ENCODE results near the gene ALG12. TPM values are rescaled to one million over a fixed set of nuclear protein-coding genes. Genes with fewer than 3 reads are reported as not detected.
A peak's percentile ranks its signal among the peaks of the same experiment; 100 is the strongest.

The ALG12 gene
- total and polyA plus RNA-seq, 2 of the 13 experiments (the other 11 are each of a cell fraction or from before 2014, with no cell fraction given) = 7.8 to 15.8 TPM

DNA sequence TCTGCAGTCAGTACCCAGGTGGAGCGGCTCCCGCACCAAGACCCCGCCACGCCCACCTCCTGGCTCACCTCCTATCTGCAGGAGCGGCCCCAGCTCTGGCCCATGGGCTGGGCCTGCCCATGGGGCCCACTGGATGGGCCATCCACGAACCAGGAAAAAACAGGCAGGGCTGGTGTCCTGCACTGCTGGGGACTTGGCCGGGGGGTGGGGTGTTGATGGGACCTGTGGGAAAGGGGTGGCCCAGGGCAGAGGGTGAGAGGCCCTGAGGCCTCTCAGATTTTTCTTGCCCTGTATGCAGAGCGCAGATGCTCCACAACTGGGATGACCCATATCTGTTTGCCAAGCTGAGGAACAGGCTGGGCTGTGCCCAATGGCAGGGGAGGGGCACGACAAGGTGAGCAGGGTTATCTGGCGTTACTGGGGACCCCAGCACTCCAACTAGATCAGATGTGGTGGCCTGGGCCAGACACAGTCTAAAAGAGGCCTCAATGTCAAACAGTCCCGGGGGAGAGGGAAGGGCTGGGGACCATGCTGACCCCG, 39.7 kb upstream of the ALG12 start:
- DNase-seq (ENCODE audit: low spot score) (no peak), ATAC-seq (no peak), FAIRE-seq (no peak)
- in situ Hi-C loops (cut with HindIII; ENCODE audit: extremely low pct_ligation_motif_present, low pct_unique_long_range_greater_than_20kb) = no loop called here
- intact Hi-C loops (cut with micrococcal nuclease; ENCODE audit: unreplicated experiment) = no loop called here
- no TSS peak for BruUV-seq (replicated peaks)
- 47% methylated on average over 3 of the region's 12 CpGs for WGBS (ENCODE audit: low lambda C conversion rate)
- ChIA-PET POLR2A (interaction anchor here (12.9 to 18.6 kb wide), 3 partner anchors 6 to 23 kb away, joined by 283 to 722 read pairs (median 722); partner anchors contain the start of gene PIM3), CTCF (ENCODE audit: low intra/inter-chr PET ratio, low total read pairs) (interaction anchor here (1.9 kb wide), 1 partner anchor 27 kb away, joined by 4 read pairs; no protein-coding TSS in a partner anchor)
- Histone ChIP-seq H3K36me3 (replicated peaks in 1 of 2; ENCODE audit: control insufficient read depth in 1 of 2, insufficient read depth in 2 of 2, low read length in 2 of 2) (peaks cover 4 to 9% of the 10 kb centered on the region in 2 experiments; a peak in 4 of 5 replicates), H2AFZ (ENCODE audit: low read length) (no peak overlapping the region), H3K27ac (ENCODE audit: extremely low read length, insufficient read depth, low read length) (no peak overlapping the region), H3K4me1 (ENCODE audit: insufficient read depth, low read length) (peaks cover 75% of the 10 kb centered on the region), H3K4me2 (ENCODE audit: low read depth, low read length) (peak overlapping the region; percentile 99), H3K79me2 (ENCODE audit: insufficient read depth, low read length) (peaks cover 23% of the 10 kb centered on the region), H4K20me1 (ENCODE audit: insufficient read depth, low read length) (peaks cover 13% of the 10 kb centered on the region), H3K4me3 (replicated peaks in 1 of 3; ENCODE audit: insufficient read depth in 1 of 3, low read depth in 2 of 3, low read length in 3 of 3) (peak overlapping the region in 1 of 3 experiments; percentile 83; a peak in 1 of 6 replicates), H3K9me3 (ENCODE audit: low read length) (no peaks in the 10 kb centered on the region), H3K9ac (ENCODE audit: insufficient read depth, low read depth, low read length) (no peak overlapping the region), H3K27me3 (ENCODE audit: control insufficient read depth in 1 of 2, insufficient read depth in 2 of 2, low read length in 2 of 2) (no peaks in the 10 kb centered on the region; a peak in 1 of 5 replicates)
- TF ChIP-seq, protein P1, sequence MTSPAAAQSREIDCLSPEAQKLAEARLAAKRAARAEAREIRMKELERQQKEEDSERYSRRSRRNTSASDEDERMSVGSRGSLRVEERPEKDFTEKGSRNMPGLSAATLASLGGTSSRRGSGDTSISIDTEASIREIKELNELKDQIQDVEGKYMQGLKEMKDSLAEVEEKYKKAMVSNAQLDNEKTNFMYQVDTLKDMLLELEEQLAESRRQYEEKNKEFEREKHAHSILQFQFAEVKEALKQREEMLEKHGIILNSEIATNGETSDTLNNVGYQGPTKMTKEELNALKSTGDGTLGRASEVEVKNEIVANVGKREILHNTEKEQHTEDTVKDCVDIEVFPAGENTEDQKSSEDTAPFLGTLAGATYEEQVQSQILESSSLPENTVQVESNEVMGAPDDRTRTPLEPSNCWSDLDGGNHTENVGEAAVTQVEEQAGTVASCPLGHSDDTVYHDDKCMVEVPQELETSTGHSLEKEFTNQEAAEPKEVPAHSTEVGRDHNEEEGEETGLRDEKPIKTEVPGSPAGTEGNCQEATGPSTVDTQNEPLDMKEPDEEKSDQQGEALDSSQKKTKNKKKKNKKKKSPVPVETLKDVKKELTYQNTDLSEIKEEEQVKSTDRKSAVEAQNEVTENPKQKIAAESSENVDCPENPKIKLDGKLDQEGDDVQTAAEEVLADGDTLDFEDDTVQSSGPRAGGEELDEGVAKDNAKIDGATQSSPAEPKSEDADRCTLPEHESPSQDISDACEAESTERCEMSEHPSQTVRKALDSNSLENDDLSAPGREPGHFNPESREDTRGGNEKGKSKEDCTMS (CRISPR knock-in tag; conservative IDR thresholded peaks at IDR 0.05) = no peak
- TF ChIP-seq TSC22D2 (CRISPR knock-in tag; IDR thresholded peaks at IDR 0.05; ENCODE audit: borderline replicate concordance) (no peak), ZFY (CRISPR knock-in tag; IDR thresholded peaks at IDR 0.05) (0 out of 2 replicates have a peak, but pooled peaks have one; percentile 19), ZNF30 (CRISPR knock-in tag; IDR thresholded peaks at IDR 0.05) (no peak), ZNF615 (CRISPR knock-in tag; IDR thresholded peaks at IDR 0.05; ENCODE audit: borderline replicate concordance) (no peak), ZNF672 (CRISPR knock-in tag; IDR thresholded peaks at IDR 0.05) (no peak)
- TF ChIP-seq, protein P2, sequence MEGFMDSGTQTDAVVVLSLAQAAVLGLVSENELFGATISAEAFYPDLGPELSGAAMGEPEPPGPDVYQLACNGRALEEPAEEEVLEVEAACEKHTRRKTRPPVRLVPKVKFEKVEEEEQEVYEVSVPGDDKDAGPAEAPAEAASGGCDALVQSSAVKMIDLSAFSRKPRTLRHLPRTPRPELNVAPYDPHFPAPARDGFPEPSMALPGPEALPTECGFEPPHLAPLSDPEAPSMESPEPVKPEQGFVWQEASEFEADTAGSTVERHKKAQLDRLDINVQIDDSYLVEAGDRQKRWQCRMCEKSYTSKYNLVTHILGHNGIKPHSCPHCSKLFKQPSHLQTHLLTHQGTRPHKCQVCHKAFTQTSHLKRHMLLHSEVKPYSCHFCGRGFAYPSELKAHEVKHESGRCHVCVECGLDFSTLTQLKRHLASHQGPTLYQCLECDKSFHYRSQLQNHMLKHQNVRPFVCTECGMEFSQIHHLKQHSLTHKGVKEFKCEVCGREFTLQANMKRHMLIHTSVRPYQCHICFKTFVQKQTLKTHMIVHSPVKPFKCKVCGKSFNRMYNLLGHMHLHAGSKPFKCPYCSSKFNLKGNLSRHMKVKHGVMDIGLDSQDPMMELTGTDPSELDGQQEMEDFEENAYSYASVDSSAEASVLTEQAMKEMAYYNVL (CRISPR knock-in tag; IDR thresholded peaks at IDR 0.05; ENCODE audit: borderline replicate concordance) = no peak
- TF ChIP-seq, protein P3, sequence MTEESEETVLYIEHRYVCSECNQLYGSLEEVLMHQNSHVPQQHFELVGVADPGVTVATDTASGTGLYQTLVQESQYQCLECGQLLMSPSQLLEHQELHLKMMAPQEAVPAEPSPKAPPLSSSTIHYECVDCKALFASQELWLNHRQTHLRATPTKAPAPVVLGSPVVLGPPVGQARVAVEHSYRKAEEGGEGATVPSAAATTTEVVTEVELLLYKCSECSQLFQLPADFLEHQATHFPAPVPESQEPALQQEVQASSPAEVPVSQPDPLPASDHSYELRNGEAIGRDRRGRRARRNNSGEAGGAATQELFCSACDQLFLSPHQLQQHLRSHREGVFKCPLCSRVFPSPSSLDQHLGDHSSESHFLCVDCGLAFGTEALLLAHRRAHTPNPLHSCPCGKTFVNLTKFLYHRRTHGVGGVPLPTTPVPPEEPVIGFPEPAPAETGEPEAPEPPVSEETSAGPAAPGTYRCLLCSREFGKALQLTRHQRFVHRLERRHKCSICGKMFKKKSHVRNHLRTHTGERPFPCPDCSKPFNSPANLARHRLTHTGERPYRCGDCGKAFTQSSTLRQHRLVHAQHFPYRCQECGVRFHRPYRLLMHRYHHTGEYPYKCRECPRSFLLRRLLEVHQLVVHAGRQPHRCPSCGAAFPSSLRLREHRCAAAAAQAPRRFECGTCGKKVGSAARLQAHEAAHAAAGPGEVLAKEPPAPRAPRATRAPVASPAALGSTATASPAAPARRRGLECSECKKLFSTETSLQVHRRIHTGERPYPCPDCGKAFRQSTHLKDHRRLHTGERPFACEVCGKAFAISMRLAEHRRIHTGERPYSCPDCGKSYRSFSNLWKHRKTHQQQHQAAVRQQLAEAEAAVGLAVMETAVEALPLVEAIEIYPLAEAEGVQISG (CRISPR knock-in tag; IDR thresholded peaks at IDR 0.05) = no peak
- TF ChIP-seq, protein P4, sequence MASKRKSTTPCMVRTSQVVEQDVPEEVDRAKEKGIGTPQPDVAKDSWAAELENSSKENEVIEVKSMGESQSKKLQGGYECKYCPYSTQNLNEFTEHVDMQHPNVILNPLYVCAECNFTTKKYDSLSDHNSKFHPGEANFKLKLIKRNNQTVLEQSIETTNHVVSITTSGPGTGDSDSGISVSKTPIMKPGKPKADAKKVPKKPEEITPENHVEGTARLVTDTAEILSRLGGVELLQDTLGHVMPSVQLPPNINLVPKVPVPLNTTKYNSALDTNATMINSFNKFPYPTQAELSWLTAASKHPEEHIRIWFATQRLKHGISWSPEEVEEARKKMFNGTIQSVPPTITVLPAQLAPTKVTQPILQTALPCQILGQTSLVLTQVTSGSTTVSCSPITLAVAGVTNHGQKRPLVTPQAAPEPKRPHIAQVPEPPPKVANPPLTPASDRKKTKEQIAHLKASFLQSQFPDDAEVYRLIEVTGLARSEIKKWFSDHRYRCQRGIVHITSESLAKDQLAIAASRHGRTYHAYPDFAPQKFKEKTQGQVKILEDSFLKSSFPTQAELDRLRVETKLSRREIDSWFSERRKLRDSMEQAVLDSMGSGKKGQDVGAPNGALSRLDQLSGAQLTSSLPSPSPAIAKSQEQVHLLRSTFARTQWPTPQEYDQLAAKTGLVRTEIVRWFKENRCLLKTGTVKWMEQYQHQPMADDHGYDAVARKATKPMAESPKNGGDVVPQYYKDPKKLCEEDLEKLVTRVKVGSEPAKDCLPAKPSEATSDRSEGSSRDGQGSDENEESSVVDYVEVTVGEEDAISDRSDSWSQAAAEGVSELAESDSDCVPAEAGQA (IDR thresholded peaks at IDR 0.05; ENCODE audit: low read depth) = no peak
- TF ChIP-seq, protein P4 (CRISPR knock-in tag; IDR thresholded peaks at IDR 0.05; ENCODE audit: borderline replicate concordance) = no peak
